ENCODE results near the gene GYS1.

- TF ChIP-seq, protein P1, sequence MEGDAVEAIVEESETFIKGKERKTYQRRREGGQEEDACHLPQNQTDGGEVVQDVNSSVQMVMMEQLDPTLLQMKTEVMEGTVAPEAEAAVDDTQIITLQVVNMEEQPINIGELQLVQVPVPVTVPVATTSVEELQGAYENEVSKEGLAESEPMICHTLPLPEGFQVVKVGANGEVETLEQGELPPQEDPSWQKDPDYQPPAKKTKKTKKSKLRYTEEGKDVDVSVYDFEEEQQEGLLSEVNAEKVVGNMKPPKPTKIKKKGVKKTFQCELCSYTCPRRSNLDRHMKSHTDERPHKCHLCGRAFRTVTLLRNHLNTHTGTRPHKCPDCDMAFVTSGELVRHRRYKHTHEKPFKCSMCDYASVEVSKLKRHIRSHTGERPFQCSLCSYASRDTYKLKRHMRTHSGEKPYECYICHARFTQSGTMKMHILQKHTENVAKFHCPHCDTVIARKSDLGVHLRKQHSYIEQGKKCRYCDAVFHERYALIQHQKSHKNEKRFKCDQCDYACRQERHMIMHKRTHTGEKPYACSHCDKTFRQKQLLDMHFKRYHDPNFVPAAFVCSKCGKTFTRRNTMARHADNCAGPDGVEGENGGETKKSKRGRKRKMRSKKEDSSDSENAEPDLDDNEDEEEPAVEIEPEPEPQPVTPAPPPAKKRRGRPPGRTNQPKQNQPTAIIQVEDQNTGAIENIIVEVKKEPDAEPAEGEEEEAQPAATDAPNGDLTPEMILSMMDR (conservative IDR thresholded peaks at IDR 0.05 in 1 of 2, IDR thresholded peaks at IDR 0.05 in 1 of 2; ENCODE audit: low read depth in 1 of 2, low read length in 2 of 2): no peak
- no peak for TF ChIP-seq EZH2 (IDR thresholded peaks at IDR 0.05; ENCODE audit: low read length, missing control alignments)
Observed at GRCh38 chr19:48965806-48966540, 27.1 kb downstream of the GYS1 start.

Measured in fibroblast of lung (primary cell).